HEK293T (cell line): ENCODE results near the gene SFXN4.

Source experiments
- CTCF ChIA-PET: fragments of 350-600 bp; formaldehyde crosslinking; extraction: SDS; loops from one replicate; lab custom pipeline; 2021; ENCODE audit warnings: antibody characterized with exemption, inconsistent platforms; lab: Yijun Ruan, JAX
- POLR2A ChIA-PET: fragments of 350-600 bp; formaldehyde crosslinking; extraction: SDS; loops from one replicate; lab custom pipeline; 2020; ENCODE audit warnings: antibody characterized with exemption, inconsistent platforms; lab: Yijun Ruan, JAX
- DNase-seq: peaks from one replicate; pipeline ENCODE4 v3.0.0; 2012; ENCODE audit warnings: mixed read lengths; ENCODE audit errors: extremely low spot score
- ARNT ChIP-seq: fragments of 450-650 bp; IDR thresholded peaks from 2 replicates; pipeline ENCODE4 v1.6.1; 2017; ENCODE audit warnings: mild to moderate bottlenecking
- BHLHE40 ChIP-seq: fragments of 450-650 bp; IDR thresholded peaks from 2 replicates; pipeline ENCODE4 v1.6.1; 2016; ENCODE audit warnings: mild to moderate bottlenecking, moderate library complexity, borderline replicate concordance
- CTBP1 ChIP-seq: fragments of 450-650 bp; IDR thresholded peaks from 2 replicates; pipeline ENCODE4 v1.6.1; 2016; ENCODE audit warnings: borderline replicate concordance
- ELF4 ChIP-seq: fragments of 450-650 bp; IDR thresholded peaks from 2 replicates; pipeline ENCODE4 v1.6.1; 2017; ENCODE audit warnings: antibody characterized with exemption
- FOXA1 ChIP-seq: fragments of 450-650 bp; IDR thresholded peaks from 2 replicates; pipeline ENCODE4 v1.6.1; 2016; ENCODE audit warnings: mild to moderate bottlenecking
- FOXK2 ChIP-seq: fragments of 450-650 bp; IDR thresholded peaks from 2 replicates; pipeline ENCODE4 v1.6.1; 2016; ENCODE audit warnings: mild to moderate bottlenecking
- FOXM1 ChIP-seq: fragments of 450-650 bp; IDR thresholded peaks from 2 replicates; pipeline ENCODE4 v1.6.1; 2017; ENCODE audit warnings: mild to moderate bottlenecking, borderline replicate concordance
- HDGF ChIP-seq: fragments of 450-650 bp; IDR thresholded peaks from 2 replicates; pipeline ENCODE4 v1.6.1; 2017; ENCODE audit warnings: antibody characterized with exemption, borderline replicate concordance
- L3MBTL2 ChIP-seq: fragments of 450-650 bp; conservative IDR thresholded peaks from 2 replicates; pipeline ENCODE4 v1.6.1; 2016; ENCODE audit warnings: mild to moderate bottlenecking
- LEF1 ChIP-seq: fragments of 450-650 bp; IDR thresholded peaks from 2 replicates; pipeline ENCODE4 v1.6.1; 2017; ENCODE audit warnings: mild to moderate bottlenecking, borderline replicate concordance
- NFRKB ChIP-seq: fragments of 450-650 bp; IDR thresholded peaks from 2 replicates; pipeline ENCODE4 v1.6.1; 2016; ENCODE audit warnings: mild to moderate bottlenecking, moderate library complexity
- PKNOX1 ChIP-seq: fragments of 450-650 bp; IDR thresholded peaks from 2 replicates; pipeline ENCODE4 v1.6.1; 2016
- SP1 ChIP-seq: fragments of 450-650 bp; IDR thresholded peaks from 2 replicates; pipeline ENCODE4 v1.6.1; 2017
- SUZ12 ChIP-seq: fragments of 450-650 bp; IDR thresholded peaks from 2 replicates; pipeline ENCODE4 v1.6.1; 2016; ENCODE audit warnings: mild to moderate bottlenecking
- TARDBP ChIP-seq: fragments of 450-650 bp; IDR thresholded peaks from 2 replicates; pipeline ENCODE4 v1.6.1; 2016
- ZNF384 ChIP-seq: fragments of 450-650 bp; IDR thresholded peaks from 2 replicates; pipeline ENCODE4 v1.6.1; 2016

SFXN4 gene

GRCh38 chr10:119104654-119105015 lies 60.9 kb downstream of the SFXN4 start:
- CTCF ChIA-PET = no interaction called here
- POLR2A ChIA-PET = interaction anchor here (1.1 to 2.3 kb wide), 8 partner anchors 9 to 29 kb away, joined by 3 to 9 read pairs (median 6); partner anchors contain the start of gene EIF3A
- TF ChIP-seq ZNF384 = no peak
- TF ChIP-seq L3MBTL2 = no peak
- no peak for TF ChIP-seq FOXK2
- TF ChIP-seq FOXM1 = no peak
- no peak for TF ChIP-seq ELF4
- no peak for TF ChIP-seq HDGF
- no peak for TF ChIP-seq PKNOX1
- TF ChIP-seq LEF1 = no peak
- no peak for TF ChIP-seq SP1
- no peak for TF ChIP-seq CTBP1
- no peak for TF ChIP-seq FOXA1
- no peak for TF ChIP-seq TARDBP
- no peak for TF ChIP-seq SUZ12
- DNase-seq = peak; percentile 39

GRCh38 chr10:119103903-119104653 lies 61.4 kb downstream of the SFXN4 start, which contains the start of gene DENND10:
TSS of gene DENND10 (plus strand) at chr10:119104113. CDS start at chr10:119104143, 30 bp downstream.
- DNase-seq = peak; percentile 99
- TF ChIP-seq SP1 (no peak), FOXK2 (no peak), TARDBP (no peak), ARNT (no peak), FOXA1 (no peak), ELF4 (no peak)
- ChIA-PET CTCF (no interaction called here), POLR2A (interaction anchor here (0.7 to 2.3 kb wide), 12 partner anchors 8 to 368 kb away, joined by 3 to 9 read pairs (median 4); partner anchors contain the start of gene EIF3A)

GRCh38 chr10:119103241-119103902 lies 62.1 kb downstream of the SFXN4 start:
- no peak for TF ChIP-seq SUZ12
- TF ChIP-seq FOXM1 = no peak
- TF ChIP-seq BHLHE40 = no peak
- TF ChIP-seq FOXK2 = no peak
- no peak for TF ChIP-seq PKNOX1
- TF ChIP-seq HDGF = no peak
- no peak for TF ChIP-seq L3MBTL2
- CTCF ChIA-PET = no interaction called here
- POLR2A ChIA-PET = interaction anchor here (0.7 to 2.3 kb wide), 12 partner anchors 7 to 368 kb away, joined by 3 to 9 read pairs (median 4); partner anchors contain the start of gene EIF3A
- no peak for DNase-seq

- ChIA-PET CTCF (interaction anchor here (1.1 kb wide), 1 partner anchor 70 kb away, joined by 3 read pairs; no protein-coding TSS in a partner anchor), POLR2A (interaction anchor here (1.0 to 1.6 kb wide), 4 partner anchors 11 to 106 kb away, joined by 3 to 6 read pairs (median 4); partner anchors contain the start of genes EIF3A and GRK5)
- DNase-seq = no peak
- no peak for TF ChIP-seq TARDBP
- TF ChIP-seq SP1 = no peak
- no peak for TF ChIP-seq FOXA1
- TF ChIP-seq FOXM1 = no peak
- no peak for TF ChIP-seq NFRKB
- TF ChIP-seq L3MBTL2 = no peak
These were observed 64.0 kb downstream of the SFXN4 start for GRCh38 chr10:119101366-119102098.

GRCh38 chr10:119100434-119101238 lies 64.9 kb downstream of the SFXN4 start:
- TF ChIP-seq FOXM1 (no peak), L3MBTL2 (no peak), ARNT (no peak), SUZ12 (no peak), FOXK2 (no peak), HDGF (no peak), ZNF384 (no peak; the same call in 1 of the 2 replicates), SP1 (no peak), FOXA1 (no peak), TARDBP (no peak), ELF4 (no peak), NFRKB (no peak), PKNOX1 (no peak)
- no peak for DNase-seq
- CTCF ChIA-PET = interaction anchor here (1.1 kb wide), 1 partner anchor 69 kb away, joined by 3 read pairs; no protein-coding TSS in a partner anchor
- POLR2A ChIA-PET = interaction anchor here (1.0 to 1.6 kb wide), 4 partner anchors 10 to 107 kb away, joined by 3 to 6 read pairs (median 4); partner anchors contain the start of genes EIF3A and GRK5
